ENCODE measurements around the gene CLEC7A.

CLEC7A gene

GRCh38 chr12:10159280-10159679 lies 29.3 kb upstream of the CLEC7A start (continued):
- TF ChIP-seq ZNF518A (tag by site-specific recombination; conservative IDR thresholded peaks at IDR 0.05; ENCODE audit: low read depth) (no peak), ZNF19 (tag by site-specific recombination; IDR thresholded peaks at IDR 0.05; ENCODE audit: low read depth) (no peak), ZSCAN4 (tag by site-specific recombination; IDR thresholded peaks at IDR 0.05) (no peak), KLF17 (tag by site-specific recombination; IDR thresholded peaks at IDR 0.05) (no peak), ZSCAN30 (tag by site-specific recombination; IDR thresholded peaks at IDR 0.05) (no peak), GLI4 (tag by site-specific recombination; IDR thresholded peaks at IDR 0.05) (no peak), ZNF571 (tag by site-specific recombination; IDR thresholded peaks at IDR 0.05) (no peak), ZNF670 (tag by site-specific recombination; IDR thresholded peaks at IDR 0.05; ENCODE audit: low read depth) (no peak), RBAK (tag by site-specific recombination; IDR thresholded peaks at IDR 0.05) (no peak), SP3 (tag by site-specific recombination; IDR thresholded peaks at IDR 0.05) (no peak), ZNF677 (tag by site-specific recombination; IDR thresholded peaks at IDR 0.05) (no peak), ZNF140 (tag by site-specific recombination; IDR thresholded peaks at IDR 0.05) (no peak)

GRCh38 chr12:10158406-10158805 lies 28.4 kb upstream of the CLEC7A start:
- Histone ChIP-seq H3K4me3 (ENCODE audit: low read depth, low read length) (no peak overlapping the region), H3K27ac (ENCODE audit: extremely low read depth, low read depth, low read length) (no peak overlapping the region), H3K9me3 (ENCODE audit: control insufficient read depth, insufficient read depth, low read depth, low read length) (no peaks in the 10 kb centered on the region), H3K4me1 (ENCODE audit: control insufficient read depth, insufficient read depth, low read length) (no peaks in the 10 kb centered on the region), H3K36me3 (ENCODE audit: control insufficient read depth in 2 of 2, insufficient read depth in 1 of 2, low read length in 2 of 2) (no peaks in the 10 kb centered on the region)
- ChIA-PET POLR2A (no interaction called here), CTCF (interaction anchor here (0.7 kb wide), 1 partner anchor 1993 kb away, joined by 3 read pairs; no protein-coding TSS in a partner anchor)
- TF ChIP-seq ZNF629 (tag by site-specific recombination; IDR thresholded peaks at IDR 0.05) (no peak), ZNF548 (tag by site-specific recombination; IDR thresholded peaks at IDR 0.05) (no peak), ZFP69B (tag by site-specific recombination; IDR thresholded peaks at IDR 0.05) (no peak), ZNF19 (tag by site-specific recombination; IDR thresholded peaks at IDR 0.05; ENCODE audit: low read depth) (no peak), ZNF580 (tag by site-specific recombination; IDR thresholded peaks at IDR 0.05) (no peak), ZNF10 (tag by site-specific recombination; IDR thresholded peaks at IDR 0.05) (no peak), ZFP41 (tag by site-specific recombination; IDR thresholded peaks at IDR 0.05; ENCODE audit: borderline replicate concordance) (no peak), ZNF280C (tag by site-specific recombination; IDR thresholded peaks at IDR 0.05) (no peak), ZBTB26 (tag by site-specific recombination; optimal IDR thresholded peaks at IDR 0.05) (no peak), REST (tag by site-specific recombination; IDR thresholded peaks at IDR 0.05) (no peak), ZNF510 (tag by site-specific recombination; IDR thresholded peaks at IDR 0.05; ENCODE audit: insufficient replicate concordance) (no peak), GLI4 (tag by site-specific recombination; IDR thresholded peaks at IDR 0.05) (no peak), ZNF248 (tag by site-specific recombination; IDR thresholded peaks at IDR 0.05) (no peak)
